Stimulated activated CD4-positive, alpha-beta T cell treated with anti-CD3 and anti-CD28 coated beads, Interleukin-1b, Interleukin-23, amount 100 ng/mL, for 4 hours (primary cell): Measurements from ENCODE around the gene CLDN18.

ENCODE experiments used
- DNase-seq, 2 donors: peaks; one replicate each; pipeline ENCODE4 v3.0.0-alpha.2; 2020; ENCODE audit warnings: low read depth in 2 of 2

CLDN18 gene

GRCh38 chr3:138009476-138010272, at the start of gene CLDN18:
Gene CLDN18 (plus strand): TSS chr3:138010165. CDS start chr3:138010226, 61 bp downstream.
- DNase-seq, result no peak

GRCh38 chr3:137962251-137962650, 47.7 kb upstream of the CLDN18 start:
- no peak for DNase-seq

GRCh38 chr3:137963463-137963862, 46.5 kb upstream of the CLDN18 start:
- no peak for DNase-seq

- DNase-seq, result peak in 1 of 2 donors; percentile 42
These were observed 38.8 kb upstream of the CLDN18 start for GRCh38 chr3:137970914-137971831.

- no peak for DNase-seq
These were observed 37.6 kb upstream of the CLDN18 start for GRCh38 chr3:137972396-137972795.

DNA sequence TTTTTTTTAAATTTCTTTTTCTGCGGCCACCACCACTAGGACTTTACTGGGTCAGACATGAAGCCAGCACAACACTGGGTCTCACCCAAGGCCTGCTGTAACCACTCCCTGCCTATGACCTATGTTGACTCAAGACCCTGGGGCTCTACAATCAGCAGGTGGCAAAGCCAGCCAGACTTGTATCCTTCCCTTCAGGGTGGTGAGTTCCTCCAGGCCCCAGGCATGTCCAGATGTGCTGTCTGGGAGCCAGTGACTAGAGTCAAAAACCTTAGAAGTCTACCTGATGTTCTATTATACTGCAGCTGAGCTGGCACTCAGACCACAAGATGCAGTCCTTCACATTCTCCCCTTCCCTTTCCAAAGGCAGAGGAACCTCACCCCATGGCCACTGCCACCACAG, 31.6 kb upstream of the CLDN18 start:
- no peak for DNase-seq

GRCh38 chr3:137987723-137988122, 22.2 kb upstream of the CLDN18 start:
- DNase-seq, result no peak

- DNase-seq, result no peak
These were observed 21.8 kb upstream of the CLDN18 start for GRCh38 chr3:137988152-137988551.

GRCh38 chr3:137988982-137989381, 21.0 kb upstream of the CLDN18 start:
- no peak for DNase-seq

- DNase-seq, result no peak
These were observed 19.5 kb upstream of the CLDN18 start for GRCh38 chr3:137990427-137990826.

DNA sequence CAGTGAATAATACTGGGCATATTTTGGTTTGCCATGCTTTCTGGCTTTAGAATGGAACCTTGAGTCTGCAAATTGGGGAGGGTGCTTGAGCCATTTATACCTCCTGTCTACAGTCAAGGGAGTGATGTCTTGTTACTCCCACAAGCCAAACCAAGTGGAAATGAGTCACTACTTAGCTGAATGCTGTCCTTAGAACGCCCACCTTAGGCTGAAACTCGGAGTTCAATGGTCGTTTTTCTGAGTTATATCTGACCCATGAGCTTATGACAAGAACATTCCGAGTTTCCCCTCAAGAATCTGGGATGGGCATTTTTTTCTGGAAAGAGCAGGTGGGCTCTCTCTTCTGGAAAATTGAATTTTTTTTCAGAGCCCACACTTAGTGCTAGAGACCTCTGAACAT, 17.4 kb upstream of the CLDN18 start:
- no peak for DNase-seq

GRCh38 chr3:137998121-137999042, 11.6 kb upstream of the CLDN18 start:
- DNase-seq, result no peak

- no peak for DNase-seq
These were observed 6.9 kb upstream of the CLDN18 start for GRCh38 chr3:138003069-138003468.

- no peak for DNase-seq
These were observed 4.3 kb upstream of the CLDN18 start for GRCh38 chr3:138005627-138006026.

DNA sequence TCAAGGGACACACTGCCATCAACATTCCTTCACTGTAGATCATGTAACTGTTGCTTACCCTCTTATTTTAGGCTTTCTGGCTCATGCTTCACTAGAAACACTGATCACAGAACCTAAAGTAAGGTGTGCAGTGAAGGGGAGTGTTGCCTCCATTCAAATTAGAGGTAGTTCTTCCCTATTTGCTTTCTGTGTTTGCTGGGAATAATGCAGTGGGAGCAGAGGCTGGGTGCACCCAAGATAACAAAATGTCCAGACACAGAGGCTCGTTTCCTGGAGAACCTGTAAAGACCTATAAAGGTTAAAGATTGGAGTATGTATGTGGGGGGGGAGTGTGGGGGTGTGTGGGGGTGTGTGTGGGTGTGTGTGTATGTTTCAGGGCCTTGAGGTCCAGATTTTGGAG, 2.1 kb upstream of the CLDN18 start:
- DNase-seq, result no peak

DNA sequence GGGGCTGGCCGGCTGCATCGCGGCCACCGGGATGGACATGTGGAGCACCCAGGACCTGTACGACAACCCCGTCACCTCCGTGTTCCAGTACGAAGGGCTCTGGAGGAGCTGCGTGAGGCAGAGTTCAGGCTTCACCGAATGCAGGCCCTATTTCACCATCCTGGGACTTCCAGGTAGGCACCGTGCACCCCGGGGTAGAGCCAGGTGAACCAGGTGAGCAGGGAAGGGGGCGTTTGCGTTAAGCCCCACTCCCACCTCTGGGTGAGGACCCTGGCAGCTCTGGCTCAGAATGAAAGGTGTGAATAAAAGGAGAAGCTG, 267 bp downstream of the CLDN18 start:
- DNase-seq, result no peak

- no peak for DNase-seq
These were observed 1.8 kb downstream of the CLDN18 start for GRCh38 chr3:138011722-138012121.

- no peak for DNase-seq
These were observed 2.6 kb downstream of the CLDN18 start for GRCh38 chr3:138012526-138012925.

- no peak for DNase-seq
These were observed 6.1 kb downstream of the CLDN18 start for GRCh38 chr3:138016065-138016464.

DNA sequence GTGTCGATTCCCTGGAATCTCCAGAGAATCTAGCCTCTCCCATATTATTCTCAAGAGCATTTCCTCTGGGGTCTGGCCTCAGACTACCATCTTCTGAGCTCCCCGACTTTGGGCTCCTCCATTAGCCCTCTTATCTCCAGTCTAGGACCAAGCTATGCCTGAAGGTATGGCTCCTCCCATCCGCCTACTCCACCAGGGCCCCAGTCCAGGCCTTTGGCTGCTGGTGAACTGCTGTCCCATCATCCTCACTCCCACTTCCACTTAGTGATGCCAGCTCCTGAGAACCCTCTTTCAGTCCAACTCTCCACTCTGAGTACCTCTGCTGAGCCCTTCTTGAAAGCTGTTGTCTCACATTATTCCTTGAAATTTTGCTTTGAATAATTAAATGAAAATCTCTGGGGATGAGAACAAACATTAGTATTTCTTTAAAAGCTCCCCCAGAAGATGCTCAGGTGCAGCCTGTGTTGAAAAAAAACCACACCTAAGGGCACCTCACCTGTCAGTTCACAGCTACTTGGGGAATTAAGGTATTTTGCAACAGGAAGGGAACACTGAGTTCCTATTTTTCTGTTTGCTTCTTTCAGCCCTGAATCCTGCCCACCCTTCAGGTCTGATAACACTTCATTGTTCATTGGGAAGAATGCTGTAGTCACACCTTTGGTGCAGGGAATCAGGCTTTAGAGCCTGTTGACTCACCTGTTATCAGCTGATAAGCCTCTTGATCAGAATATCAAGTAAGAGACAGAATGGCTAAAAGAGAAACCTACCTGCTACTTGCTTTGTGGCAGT, 9.5 kb downstream of the CLDN18 start:
- no peak for DNase-seq

GRCh38 chr3:138023754-138024153, 13.8 kb downstream of the CLDN18 start:
- DNase-seq, result no peak
